ENCODE results near the gene EIF2AK3.
"Not testable (repeated sequence)": the region's sequence is repeated elsewhere in the genome, so short reads cannot be mapped to it uniquely, and the experiment has no call there.

EIF2AK3 gene

DNA sequence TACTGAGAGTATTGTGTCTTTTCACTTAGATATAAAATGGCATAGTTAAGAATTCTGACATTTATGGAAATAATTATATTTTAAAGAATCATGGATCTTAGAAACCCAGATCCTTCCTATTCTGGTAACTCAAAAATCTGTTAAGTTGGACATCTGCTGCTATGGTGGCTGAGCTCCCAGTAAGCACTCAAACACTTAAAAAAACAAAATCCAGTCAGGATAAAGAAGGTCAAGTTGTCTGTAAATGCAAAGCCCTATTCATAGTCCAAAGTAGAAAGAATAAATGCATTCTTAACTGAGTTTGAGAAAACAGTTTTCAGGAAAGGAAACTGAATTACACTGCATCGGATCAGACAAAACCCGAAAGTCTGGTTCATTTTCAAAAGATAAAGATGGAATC is 35.6 kb downstream of the EIF2AK3 start:
- no peak for DNase-seq

- DNase-seq, result no peak
Observed at GRCh38 chr2:88590998-88591613, 36.2 kb downstream of the EIF2AK3 start.

DNA sequence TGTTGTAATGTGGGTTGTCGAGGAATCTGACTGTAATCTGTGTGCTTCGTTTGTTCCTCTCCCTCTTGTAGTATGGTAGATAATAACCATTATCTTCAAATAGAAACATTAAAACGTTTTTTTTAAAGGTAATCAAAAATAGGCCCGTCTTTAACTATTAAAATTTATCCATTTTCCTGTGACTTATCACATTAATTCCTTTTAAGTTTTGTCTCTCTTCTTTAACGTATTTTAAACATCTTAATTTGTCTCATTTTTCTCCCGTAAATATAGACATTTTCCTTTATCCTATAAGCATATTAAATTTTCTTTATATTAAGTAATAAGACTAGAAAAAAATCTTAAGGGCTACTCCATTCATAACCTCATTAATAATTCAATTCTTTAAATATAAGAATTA is 41.3 kb downstream of the EIF2AK3 start:
- no peak for DNase-seq

DNA sequence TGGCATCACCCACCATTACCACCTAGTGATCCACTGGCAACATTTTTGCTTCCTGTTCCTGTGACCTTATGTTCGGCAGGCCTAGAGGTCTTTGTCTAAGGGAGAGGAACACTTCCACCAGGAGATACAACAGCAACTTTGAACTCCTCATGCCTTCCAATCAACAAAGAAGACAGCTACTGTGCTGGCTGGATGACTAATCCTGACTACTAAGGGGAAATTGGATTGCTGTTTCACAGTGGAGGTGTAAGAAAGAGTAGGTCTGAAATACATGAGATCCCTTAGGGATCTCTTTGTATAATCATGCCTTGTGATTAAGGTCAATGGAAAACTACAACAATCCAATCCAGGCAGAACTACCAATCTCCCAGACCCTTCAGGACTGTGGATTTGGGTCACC is 45.2 kb downstream of the EIF2AK3 start:
- no peak for DNase-seq

- no peak for DNase-seq
Observed at GRCh38 chr2:88580088-88580487, 47.2 kb downstream of the EIF2AK3 start.

DNA sequence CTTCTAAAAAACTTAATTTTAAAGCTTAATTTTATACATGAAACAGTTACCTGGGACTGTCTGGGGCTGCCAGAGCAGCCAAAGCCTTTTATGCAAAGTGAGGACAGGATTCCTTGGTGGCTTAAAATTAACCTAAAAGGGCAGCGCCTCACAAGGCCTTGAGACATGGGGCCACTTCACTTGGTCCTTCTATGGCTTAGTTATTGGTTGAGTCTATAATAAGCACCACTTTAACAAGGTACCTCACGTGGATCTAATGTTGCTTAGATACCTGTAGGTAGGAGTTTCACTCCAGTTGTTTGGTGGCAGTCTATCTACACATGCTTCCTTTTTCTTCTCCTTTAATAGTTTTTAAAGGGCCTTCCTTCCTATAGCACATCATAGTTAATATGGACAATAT is 51.6 kb downstream of the EIF2AK3 start:
- no peak for DNase-seq

- no peak for DNase-seq
Observed at GRCh38 chr2:88575051-88575450, 52.2 kb downstream of the EIF2AK3 start.

- DNase-seq, result no peak
Observed at GRCh38 chr2:88574445-88574844, 52.8 kb downstream of the EIF2AK3 start.

DNA sequence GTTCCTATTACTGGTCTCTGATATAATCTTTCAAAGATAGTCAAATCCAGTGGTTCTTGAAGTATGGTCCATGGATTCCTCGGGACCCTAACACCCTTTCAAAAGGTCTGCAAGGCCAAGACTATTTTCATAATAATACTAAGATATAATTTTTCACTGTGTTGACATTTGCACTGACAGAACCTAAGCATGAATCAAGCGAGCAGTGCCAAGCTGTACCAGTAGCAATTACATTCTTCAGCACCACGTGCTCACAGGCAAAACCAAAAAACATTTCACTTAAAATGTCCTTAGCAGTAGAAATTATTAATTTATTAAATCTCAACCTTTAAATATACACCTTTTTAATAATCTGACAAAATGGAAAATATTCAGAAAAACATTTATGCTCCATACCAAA is 59.1 kb downstream of the EIF2AK3 start:
- no peak for DNase-seq

GRCh38 chr2:88564402-88564801 is 62.9 kb downstream of the EIF2AK3 start:
- DNase-seq, result no peak

DNA sequence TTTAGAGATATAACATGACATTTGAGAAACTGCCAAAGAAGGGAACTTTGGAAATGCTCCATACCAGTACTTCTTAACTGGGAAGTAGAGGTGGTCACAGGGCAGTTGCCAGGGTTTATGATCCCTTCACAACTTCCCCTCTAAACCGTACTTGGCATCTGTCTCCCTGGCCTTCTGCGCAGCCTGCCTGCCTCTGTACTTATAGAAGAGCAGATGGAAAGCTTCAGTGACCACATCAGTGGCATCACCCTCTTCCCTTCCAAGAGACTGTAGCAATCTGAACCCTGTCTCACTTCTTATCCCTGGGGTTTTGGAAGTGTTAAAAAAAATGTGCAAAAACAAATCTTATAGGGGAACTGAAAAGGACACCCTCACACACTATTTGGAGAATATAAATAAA is 64.1 kb downstream of the EIF2AK3 start:
- no peak for DNase-seq

GRCh38 chr2:88561646-88562388 is 65.4 kb downstream of the EIF2AK3 start:
- DNase-seq, result no peak

GRCh38 chr2:88560619-88561307 is 66.5 kb downstream of the EIF2AK3 start:
- no peak for DNase-seq

GRCh38 chr2:88557290-88557689 is 70.0 kb downstream of the EIF2AK3 start:
- no peak for DNase-seq

GRCh38 chr2:88556026-88556425 is 71.2 kb downstream of the EIF2AK3 start:
- DNase-seq, result no peak

- DNase-seq, result no peak
Observed at GRCh38 chr2:88554189-88554588, 73.1 kb downstream of the EIF2AK3 start.

DNA sequence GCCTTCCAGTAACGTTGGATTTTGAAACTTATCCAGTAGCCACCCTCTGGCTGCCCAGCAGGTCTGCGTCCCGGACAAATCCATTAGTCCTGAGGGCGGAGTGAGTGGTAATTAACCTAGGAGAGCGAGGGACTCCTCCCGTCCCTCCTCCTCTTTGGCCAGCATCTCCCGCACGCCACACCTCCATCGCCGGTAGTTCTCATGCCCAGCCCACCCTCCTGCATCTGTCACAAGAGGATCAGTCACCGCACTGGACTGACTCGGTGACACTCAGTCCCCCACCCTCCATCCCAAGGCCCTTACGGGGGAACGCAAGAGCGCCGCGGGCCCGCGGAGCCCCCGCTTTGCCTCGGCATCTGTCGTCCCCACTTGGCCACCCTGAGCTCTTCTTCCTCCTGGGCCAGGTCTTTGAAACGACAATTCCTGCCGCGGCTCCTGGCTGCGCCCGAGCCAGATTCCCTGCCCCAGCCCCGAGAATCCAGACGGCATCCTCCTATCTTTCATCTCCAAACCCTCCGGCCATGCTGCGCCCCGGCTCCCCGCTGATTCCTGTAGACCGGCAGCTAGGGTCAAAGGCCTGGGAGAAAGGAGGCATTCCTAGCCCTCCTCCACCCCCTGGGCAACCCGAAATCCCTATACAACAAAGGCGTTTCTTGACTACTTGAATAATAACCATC is 77.5 kb downstream of the EIF2AK3 start:
- DNase-seq, result no peak

DNA sequence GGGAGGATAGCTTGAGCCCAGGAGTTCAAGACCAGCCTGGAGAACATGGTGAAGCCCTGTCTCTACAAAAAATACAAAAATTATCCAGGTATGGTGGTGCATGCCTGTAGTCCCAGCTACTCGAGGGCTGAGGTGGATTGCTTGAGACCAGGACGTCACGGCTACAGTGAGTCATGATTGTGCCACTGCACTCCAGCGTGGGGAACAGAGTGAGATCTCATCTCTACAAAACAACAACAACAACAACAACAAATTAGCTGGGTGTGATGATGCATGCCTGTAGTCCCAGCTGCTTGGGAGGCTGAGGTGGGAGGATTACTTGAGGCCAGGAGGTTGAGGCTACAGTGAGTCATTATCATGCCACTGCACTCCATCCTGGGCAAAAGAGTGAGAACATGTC is 81.0 kb downstream of the EIF2AK3 start:
- not testable (repeated sequence) for DNase-seq

- DNase-seq, result no peak
Observed at GRCh38 chr2:88545118-88545517, 82.1 kb downstream of the EIF2AK3 start.

GRCh38 chr2:88543541-88544057 is 83.7 kb downstream of the EIF2AK3 start:
- DNase-seq, result no peak

GRCh38 chr2:88542668-88543067 is 84.6 kb downstream of the EIF2AK3 start:
- no peak for DNase-seq

DNA sequence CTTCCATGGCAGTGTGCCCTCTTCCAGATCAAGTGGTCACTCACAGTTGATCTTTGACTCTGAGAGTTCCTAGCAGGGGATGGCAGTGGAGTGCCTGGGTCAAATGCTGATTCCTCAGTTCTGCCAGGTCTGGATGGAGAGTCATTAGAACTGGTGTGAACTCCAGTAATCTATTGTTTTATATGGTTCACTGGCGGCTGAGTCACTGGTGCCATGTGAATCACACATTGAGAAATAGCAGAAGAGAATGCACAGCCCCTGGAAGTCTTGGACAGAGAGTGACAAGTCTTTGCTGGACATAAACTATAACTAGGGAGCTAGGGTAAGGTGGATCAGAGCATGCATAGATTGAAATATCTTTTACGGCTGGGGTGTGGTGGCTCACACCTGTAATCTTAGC is 86.9 kb downstream of the EIF2AK3 start:
- DNase-seq, result no peak

DNA sequence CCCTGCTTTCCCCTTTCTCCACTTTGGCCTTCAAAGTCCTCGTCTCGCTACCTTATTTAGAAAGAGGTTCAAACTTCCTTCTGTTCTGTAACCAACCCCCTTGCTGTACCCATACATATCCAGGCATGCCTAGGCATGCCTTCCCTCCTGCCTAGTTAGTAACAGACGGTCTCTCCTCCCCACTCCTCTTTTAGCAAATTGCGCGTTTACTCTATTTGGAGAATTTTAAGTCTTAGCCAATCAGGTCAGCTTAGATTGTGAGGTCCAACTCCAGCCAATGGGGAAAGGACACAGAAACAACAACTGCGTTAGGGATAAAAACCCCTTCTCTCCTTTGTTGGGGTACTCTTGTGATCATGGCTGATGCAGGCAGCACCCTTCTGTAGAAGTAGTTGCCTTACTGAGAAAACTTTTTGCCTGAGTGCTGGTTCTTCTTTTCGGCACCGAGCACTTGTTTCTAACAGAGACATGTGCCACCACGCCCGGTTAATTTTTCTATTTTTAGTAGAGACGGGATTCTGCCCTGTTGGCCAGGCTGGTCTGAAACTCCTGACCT is 88.8 kb downstream of the EIF2AK3 start:
- DNase-seq, result no peak

All from cortex of kidney (tissue), 1 donor.